Measurements from ENCODE around the gene PFKP.

The PFKP gene

GRCh38 chr10:3047596-3047995 is 19.8 kb upstream of the PFKP start:
- Histone ChIP-seq H3K36me3 (ENCODE audit: insufficient read depth, low read length) (no peaks in the 10 kb centered on the region), H2AFZ (ENCODE audit: low read length) (no peak overlapping the region), H4K20me1 (ENCODE audit: insufficient read depth, low read length, poor library complexity, severe bottlenecking) (no peaks in the 10 kb centered on the region), H3K79me2 (ENCODE audit: insufficient read depth, low read length) (no peaks in the 10 kb centered on the region), H3K9me2 (replicated peaks; ENCODE audit: low read depth, low read length) (no peaks in the 10 kb centered on the region), H3K9ac (ENCODE audit: low read depth, low read length, poor library complexity, severe bottlenecking) (no peak overlapping the region), H3K4me1 (ENCODE audit: insufficient read depth, low read length, poor library complexity, severe bottlenecking) (no peaks in the 10 kb centered on the region), H3K9me3 (ENCODE audit: insufficient read depth, low read depth, low read length) (no peaks in the 10 kb centered on the region), H3K4me3 (ENCODE audit: low read length, poor library complexity, severe bottlenecking) (no peak overlapping the region), H3F3A (ENCODE audit: low read depth) (no peaks in the 10 kb centered on the region), H3K27me3 (ENCODE audit: insufficient read depth, low read length, poor library complexity, severe bottlenecking) (no peaks in the 10 kb centered on the region), H3K4me2 (ENCODE audit: low read depth, low read length, poor library complexity, severe bottlenecking) (no peak overlapping the region)
- TF ChIP-seq EZH2phosphoT487 (IDR thresholded peaks at IDR 0.05; ENCODE audit: borderline replicate concordance) (no peak), CTCF (conservative IDR thresholded peaks at IDR 0.05; ENCODE audit: low read length) (no peak)

- H3F3A ChIP-seq (ENCODE audit: low read depth), result no peaks in the 10 kb centered on the region
- TF ChIP-seq EZH2phosphoT487 (IDR thresholded peaks at IDR 0.05; ENCODE audit: borderline replicate concordance), result no peak
- TF ChIP-seq CTCF (conservative IDR thresholded peaks at IDR 0.05; ENCODE audit: low read length), result no peak
Observed at GRCh38 chr10:3048119-3049019, 19.0 kb upstream of the PFKP start.

GRCh38 chr10:3051692-3052091 is 15.7 kb upstream of the PFKP start:
- no peak overlapping the region for H2AFZ ChIP-seq (ENCODE audit: low read length)

More at GRCh38 chr10:3048119-3049019, 19.0 kb upstream of the PFKP start:
- Histone ChIP-seq H3K4me1 (ENCODE audit: insufficient read depth, low read length, poor library complexity, severe bottlenecking) (no peaks in the 10 kb centered on the region), H3K27me3 (ENCODE audit: insufficient read depth, low read length, poor library complexity, severe bottlenecking) (no peaks in the 10 kb centered on the region), H3K9ac (ENCODE audit: low read depth, low read length, poor library complexity, severe bottlenecking) (no peak overlapping the region), H3K36me3 (ENCODE audit: insufficient read depth, low read length) (no peaks in the 10 kb centered on the region), H3K9me2 (replicated peaks; ENCODE audit: low read depth, low read length) (no peaks in the 10 kb centered on the region), H3K9me3 (ENCODE audit: insufficient read depth, low read depth, low read length) (no peaks in the 10 kb centered on the region), H3K4me2 (ENCODE audit: low read depth, low read length, poor library complexity, severe bottlenecking) (no peak overlapping the region), H4K20me1 (ENCODE audit: insufficient read depth, low read length, poor library complexity, severe bottlenecking) (no peaks in the 10 kb centered on the region), H3K79me2 (ENCODE audit: insufficient read depth, low read length) (no peaks in the 10 kb centered on the region), H3K4me3 (ENCODE audit: low read length, poor library complexity, severe bottlenecking) (no peak overlapping the region), H2AFZ (ENCODE audit: low read length) (no peak overlapping the region)

More at GRCh38 chr10:3051692-3052091, 15.7 kb upstream of the PFKP start:
- Histone ChIP-seq H3K4me3 (ENCODE audit: low read length, poor library complexity, severe bottlenecking) (no peak overlapping the region), H3K79me2 (ENCODE audit: insufficient read depth, low read length) (no peaks in the 10 kb centered on the region), H3K9me2 (replicated peaks; ENCODE audit: low read depth, low read length) (no peaks in the 10 kb centered on the region), H3F3A (ENCODE audit: low read depth) (no peaks in the 10 kb centered on the region), H3K4me2 (ENCODE audit: low read depth, low read length, poor library complexity, severe bottlenecking) (no peak overlapping the region), H3K9me3 (ENCODE audit: insufficient read depth, low read depth, low read length) (no peaks in the 10 kb centered on the region), H4K20me1 (ENCODE audit: insufficient read depth, low read length, poor library complexity, severe bottlenecking) (no peaks in the 10 kb centered on the region), H3K4me1 (ENCODE audit: insufficient read depth, low read length, poor library complexity, severe bottlenecking) (no peaks in the 10 kb centered on the region), H3K9ac (ENCODE audit: low read depth, low read length, poor library complexity, severe bottlenecking) (no peak overlapping the region), H3K27me3 (ENCODE audit: insufficient read depth, low read length, poor library complexity, severe bottlenecking) (no peaks in the 10 kb centered on the region), H3K36me3 (ENCODE audit: insufficient read depth, low read length) (no peaks in the 10 kb centered on the region)
- no peak for TF ChIP-seq EZH2phosphoT487 (IDR thresholded peaks at IDR 0.05; ENCODE audit: borderline replicate concordance)
- TF ChIP-seq CTCF (conservative IDR thresholded peaks at IDR 0.05; ENCODE audit: low read length), result no peak
